SU-DHL-6 (cell line): ENCODE measurements around the gene AIFM2.

Source experiments
- EZH2phosphoT487 ChIP-seq: fragments of 200-600 bp; sonication (generic), shearing (Covaris generic); conservative IDR thresholded peaks from 2 replicates; pipeline ENCODE4 v1.6.1; 2018; ENCODE audit warnings: mild to moderate bottlenecking, antibody characterized with exemption, low read length, moderate library complexity, mixed read lengths
- TF ChIP-seq, protein P1 (sequence below): fragments of 200-600 bp; sonication (generic); IDR thresholded peaks from one replicate; pipeline ENCODE4 v1.5.1; 2017; ENCODE audit warnings: antibody characterized with exemption, mild to moderate bottlenecking, low read length, moderate library complexity; ENCODE audit not compliant: insufficient read depth, poor library complexity, severe bottlenecking

DNA sequence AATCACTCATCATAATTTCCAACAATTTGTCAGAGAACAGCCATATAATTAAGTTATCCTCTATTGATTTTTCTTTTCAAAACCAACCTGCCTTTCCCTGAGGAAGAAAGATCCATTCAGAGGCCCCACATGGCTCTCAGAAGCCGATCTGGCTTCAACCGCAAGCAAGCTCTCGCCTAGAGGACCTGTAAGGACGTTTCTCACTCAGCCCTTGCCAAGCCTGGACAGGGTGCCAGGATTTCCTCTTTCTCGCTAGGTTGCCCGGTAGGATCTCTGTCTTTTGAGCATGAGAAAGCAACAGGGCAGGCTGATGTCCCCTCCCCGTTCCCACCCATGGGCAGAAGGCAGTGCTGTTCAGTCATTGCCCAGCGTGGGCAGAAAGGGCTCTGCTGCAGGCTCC lies 13.0 kb downstream of the AIFM2 start:
- TF ChIP-seq, protein P1, sequence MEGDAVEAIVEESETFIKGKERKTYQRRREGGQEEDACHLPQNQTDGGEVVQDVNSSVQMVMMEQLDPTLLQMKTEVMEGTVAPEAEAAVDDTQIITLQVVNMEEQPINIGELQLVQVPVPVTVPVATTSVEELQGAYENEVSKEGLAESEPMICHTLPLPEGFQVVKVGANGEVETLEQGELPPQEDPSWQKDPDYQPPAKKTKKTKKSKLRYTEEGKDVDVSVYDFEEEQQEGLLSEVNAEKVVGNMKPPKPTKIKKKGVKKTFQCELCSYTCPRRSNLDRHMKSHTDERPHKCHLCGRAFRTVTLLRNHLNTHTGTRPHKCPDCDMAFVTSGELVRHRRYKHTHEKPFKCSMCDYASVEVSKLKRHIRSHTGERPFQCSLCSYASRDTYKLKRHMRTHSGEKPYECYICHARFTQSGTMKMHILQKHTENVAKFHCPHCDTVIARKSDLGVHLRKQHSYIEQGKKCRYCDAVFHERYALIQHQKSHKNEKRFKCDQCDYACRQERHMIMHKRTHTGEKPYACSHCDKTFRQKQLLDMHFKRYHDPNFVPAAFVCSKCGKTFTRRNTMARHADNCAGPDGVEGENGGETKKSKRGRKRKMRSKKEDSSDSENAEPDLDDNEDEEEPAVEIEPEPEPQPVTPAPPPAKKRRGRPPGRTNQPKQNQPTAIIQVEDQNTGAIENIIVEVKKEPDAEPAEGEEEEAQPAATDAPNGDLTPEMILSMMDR: no peak
- TF ChIP-seq EZH2phosphoT487: no peak
